Embryonic facial prominence (tissue), 1 donor: Measurements from ENCODE around the gene AFAP1.

Experiments used
- DNase-seq: peaks from one replicate; pipeline ENCODE4 v3.0.0-alpha.2; 2016; ENCODE audit errors: extremely low spot score

The AFAP1 gene

DNA sequence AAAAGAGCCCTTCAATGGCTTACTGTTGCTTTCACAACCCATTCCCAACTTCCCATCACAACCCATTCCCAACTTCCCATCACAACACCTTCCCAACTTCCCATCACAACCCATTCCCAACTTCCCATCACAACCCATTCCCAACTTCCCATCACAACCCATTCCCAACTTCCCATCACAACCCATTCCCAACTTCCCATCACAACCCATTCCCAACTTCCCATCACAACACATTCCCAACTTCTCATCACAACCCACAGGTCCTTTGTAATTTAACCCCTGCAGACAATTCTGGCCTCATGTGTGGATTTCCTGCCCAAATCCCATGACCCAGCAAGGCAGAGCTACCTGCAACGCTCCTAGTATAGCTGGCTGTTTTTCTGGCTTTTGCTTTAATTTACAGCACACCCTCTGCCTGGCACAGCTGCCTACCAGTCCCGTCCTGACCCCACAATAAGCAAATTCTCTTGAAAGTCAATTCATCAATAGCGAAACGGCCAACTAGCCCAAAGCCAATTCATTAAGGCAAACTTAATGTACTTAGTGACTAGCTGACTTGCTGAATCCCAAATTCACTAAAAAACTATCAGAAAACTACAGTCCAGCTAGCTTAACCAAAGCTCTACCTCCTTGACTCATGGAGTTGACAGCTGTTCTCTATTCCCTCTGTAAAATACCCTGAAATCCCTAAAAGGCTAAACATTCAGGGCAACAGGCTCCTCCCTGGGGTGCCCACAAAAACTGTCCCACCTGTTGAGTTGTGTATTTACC, 75.6 kb downstream of the AFAP1 start:
- DNase-seq = no peak

GRCh38 chr4:7862561-7863192, 77.0 kb downstream of the AFAP1 start:
- no peak for DNase-seq

DNA sequence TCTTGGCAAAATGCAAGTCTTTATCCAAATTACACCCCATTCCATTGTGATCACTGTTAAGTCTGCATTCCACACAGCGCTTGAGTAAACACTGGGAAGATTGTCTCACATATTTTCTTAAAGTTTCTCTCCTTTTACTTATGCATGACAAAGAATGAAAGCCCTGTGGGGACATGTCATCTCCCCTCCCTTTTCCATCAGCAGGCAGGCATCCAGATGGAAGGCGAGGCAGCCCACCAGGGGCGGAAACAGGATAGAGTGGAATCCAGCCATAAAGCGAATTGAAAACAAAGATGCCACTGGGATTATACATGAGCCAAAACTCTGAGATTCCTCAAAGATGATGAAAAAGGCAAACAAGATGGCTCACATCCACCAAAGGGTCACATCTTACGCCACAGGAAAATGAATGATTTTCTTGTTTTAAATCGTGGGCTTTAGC, 78.2 kb downstream of the AFAP1 start:
- peak; percentile 34 for DNase-seq

GRCh38 chr4:7860600-7861163, 79.0 kb downstream of the AFAP1 start:
- no peak for DNase-seq

- no peak for DNase-seq
Observed at GRCh38 chr4:7859326-7859725, 80.3 kb downstream of the AFAP1 start.

DNA sequence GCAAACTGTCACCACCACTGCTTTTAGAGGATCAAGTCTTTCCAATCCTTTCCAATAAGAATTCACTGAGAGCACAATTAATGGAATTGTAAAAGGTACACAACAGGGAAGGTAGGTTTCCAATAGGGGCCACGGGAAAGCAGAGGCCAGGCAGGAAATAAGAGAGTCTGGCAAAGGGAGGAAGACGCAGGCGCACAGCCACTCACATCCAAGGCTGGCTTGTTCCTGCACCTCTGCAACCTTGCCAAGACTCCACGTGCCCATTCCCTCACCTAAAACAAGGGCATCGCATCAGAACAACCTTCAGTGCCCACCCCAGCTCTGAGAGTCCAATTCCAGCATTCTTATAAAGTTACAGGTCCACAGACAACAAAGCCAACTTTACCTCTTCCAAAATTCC, 81.2 kb downstream of the AFAP1 start:
- no peak for DNase-seq

DNA sequence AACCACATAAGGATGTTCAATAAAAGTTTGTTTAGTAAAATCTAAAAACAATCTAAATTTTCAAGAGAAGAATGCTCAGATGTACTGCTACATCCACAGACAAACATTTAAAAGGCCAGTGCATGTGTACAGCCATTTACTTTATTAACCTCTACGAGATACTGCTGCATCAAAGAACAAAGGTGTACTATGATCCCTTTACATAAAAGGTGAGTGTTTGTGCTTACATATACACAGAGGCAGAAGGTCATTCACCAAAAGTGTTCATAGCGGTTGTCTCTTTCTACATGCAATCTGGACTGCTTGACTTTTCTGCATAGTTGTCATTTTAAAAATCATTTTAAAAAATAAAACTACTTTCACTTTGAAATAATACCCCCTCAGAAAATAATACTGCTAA, 81.7 kb downstream of the AFAP1 start:
- no peak for DNase-seq

DNA sequence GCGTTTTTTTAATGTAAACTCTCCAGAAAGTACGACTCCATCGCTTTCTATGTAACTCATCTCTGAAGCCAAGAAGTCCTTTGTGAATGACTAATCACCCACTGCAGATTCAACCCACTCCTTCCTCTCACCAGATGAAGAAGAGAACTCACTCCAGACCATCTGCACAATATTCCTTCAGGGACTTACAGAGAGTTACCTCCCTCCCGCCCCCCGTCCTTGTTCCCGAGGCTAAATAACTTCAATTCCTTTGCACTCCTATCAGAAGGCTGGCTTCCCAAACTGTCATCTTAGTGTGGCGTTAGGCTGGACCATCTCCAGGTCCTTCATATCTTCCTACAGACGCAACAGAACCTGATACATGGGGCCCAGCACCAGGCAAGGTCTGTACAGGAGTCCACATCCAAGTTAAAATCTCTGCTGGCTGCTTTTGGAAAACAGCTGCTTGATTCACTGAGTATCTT, 82.4 kb downstream of the AFAP1 start:
- DNase-seq = no peak

GRCh38 chr4:7855731-7856130, 83.9 kb downstream of the AFAP1 start:
- DNase-seq = no peak

DNA sequence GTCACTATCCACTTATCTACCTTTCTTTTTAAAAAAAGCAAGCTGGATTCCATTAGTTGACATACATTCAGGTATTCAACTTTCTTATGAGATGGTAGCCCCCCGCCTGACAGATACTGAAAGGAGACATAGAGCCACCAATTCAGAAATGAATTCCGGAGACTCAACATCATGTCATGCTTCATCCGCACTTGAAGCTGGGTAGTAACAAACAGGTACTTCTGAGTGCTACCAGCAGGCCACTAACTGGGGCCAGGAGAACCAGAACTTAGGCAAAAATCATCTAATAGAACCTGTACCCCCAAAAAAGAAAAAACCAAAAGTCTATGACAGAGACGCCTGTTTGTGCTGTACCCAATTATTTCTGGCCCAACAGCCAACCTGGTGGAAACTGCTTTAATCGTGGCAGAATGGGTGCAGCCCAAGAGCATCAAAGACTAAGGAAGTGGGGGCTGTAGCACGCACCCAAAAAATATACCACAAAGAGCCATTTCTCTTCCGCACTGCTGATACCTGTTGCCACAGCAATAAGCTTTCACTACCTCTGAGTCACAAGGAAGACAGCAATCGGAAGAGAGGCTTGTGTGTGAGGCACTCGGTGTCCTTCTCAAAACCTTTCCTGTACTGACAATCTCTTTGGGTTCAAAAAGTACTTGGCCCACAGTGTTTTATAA, 84.8 kb downstream of the AFAP1 start:
- no peak for DNase-seq

DNA sequence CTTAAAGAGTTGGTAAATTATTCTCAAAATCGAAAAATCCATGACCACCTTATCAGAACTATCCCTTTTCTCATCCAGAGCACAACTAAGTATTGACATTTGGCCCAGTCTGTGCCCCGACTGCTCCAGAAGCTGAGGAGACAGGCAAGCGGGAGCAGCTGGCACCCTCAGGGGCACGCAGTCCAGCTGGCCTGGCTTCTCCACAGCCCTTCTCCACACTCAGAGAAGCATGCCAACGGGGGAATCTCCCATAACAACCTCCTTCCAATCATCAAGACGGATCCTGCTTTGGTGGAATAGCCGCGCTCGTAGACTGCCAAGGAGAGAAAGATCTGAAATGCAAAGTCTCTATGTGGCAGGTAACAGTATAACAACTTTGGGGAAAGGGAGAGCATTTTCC, 85.4 kb downstream of the AFAP1 start:
- DNase-seq = no peak

GRCh38 chr4:7853271-7853670, 86.4 kb downstream of the AFAP1 start:
- no peak for DNase-seq

DNA sequence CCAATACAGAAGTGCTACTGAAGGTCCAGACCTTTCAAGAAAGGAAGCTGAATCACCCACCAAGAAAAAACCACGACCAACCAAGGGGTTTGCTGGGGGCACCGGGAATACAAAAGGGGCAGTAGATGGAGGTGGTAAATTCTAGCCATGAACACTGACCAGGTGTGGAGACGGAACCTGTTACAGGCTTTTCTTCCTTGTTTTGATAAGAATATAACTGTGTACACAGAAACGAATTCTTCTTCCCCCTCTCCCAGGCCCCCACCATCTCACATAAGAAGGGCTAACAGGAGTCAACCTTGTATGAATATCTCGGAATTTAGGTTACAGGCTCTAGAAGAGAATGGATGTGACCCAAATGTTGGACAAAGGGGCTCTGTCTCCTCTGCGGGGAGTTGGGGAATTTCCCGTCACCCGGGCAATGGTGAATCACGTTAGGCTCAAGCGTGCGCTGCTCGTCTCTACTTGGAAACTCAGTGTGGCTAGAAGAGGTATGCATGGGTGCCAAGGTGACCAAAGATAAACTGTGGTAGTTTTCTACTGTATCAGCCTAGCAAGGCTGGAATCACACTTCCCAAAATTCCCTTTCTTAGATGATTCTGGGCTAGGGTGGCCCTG, 87.0 kb downstream of the AFAP1 start:
- no peak for DNase-seq

DNA sequence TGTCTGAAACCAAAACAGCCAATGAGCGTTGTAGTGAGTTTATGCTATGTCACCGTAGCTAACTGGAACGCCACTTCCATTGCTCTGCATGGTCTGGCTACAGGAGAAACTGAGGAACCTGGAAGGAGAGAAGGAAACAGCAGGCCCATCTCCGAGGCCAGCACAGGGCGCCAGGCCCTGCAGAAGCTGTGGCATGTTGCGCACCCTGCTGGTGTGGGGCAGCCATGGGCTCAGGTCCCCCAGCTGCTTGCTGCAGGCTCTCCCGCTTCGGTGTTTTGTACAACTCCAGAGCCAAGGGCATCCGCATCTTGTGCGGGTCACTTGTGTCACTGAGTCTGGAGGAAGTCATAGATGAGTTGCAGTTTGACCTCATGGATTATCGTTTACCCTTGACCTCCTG, 89.2 kb downstream of the AFAP1 start:
- no peak for DNase-seq

DNA sequence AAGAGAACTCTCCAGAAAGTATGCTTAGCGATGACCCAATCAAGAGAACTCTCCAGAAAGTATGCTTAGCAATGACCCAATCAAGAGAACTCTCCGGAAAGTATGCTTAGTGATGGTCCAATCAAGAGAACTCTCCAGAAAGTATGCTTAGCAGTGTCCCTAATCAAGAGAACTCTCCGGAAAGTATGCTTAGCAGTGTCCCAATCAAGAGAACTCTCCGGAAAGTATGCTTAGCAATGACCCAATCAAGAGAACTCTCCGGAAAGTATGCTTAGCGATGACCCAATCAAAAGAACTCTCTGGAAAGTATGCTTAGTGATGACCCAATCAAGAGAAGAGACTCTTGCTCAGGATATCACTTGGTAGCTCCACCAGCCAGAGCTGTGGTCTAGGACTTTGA, 92.5 kb downstream of the AFAP1 start:
- DNase-seq = no peak

GRCh38 chr4:7845493-7846128, 94.0 kb downstream of the AFAP1 start:
- no peak for DNase-seq

- DNase-seq = no peak
Observed at GRCh38 chr4:7844594-7844991, 95.1 kb downstream of the AFAP1 start.

- DNase-seq = no peak
Observed at GRCh38 chr4:7843831-7844593, 95.6 kb downstream of the AFAP1 start.

DNA sequence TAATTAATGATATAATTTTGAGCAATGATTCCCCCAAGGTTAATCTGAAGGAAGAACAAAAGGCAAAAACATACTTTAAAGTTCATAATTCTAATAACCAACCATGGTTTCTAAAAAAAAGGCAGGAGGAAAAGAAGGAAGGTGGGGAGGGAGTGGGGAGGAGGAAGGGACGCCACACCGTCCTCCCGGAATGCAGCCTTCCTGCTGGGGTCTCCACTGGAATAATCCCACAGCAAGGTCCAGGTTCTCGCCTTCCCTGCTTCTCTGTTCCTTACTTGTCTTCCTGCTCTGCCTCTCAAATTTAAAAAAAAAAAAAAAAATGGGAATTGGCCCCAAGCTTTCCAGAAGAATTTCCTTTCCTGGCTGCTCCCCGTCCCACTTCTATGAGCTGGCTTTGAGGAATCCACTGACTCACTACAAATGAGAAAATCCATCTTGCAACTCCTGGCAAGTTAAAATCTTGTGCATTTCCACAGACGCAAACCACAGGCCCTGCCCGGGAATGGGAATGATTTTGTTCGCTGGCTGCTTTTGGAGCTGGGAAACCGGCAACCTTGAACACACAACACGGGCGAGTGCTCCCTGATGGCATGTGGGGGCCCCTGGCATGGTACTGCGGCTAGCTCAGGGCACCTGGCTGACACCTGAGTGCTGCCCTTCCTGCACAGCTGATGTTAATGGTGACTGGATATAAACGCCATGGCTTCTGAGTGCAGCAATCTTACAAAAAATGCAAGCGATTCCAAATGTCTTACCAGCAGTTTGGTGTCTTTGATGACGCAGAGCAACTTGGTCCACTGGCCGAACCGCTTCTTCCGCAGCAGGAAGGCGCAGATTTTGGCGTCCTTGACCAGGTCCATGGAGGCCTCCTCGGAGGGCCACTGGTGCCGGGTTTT, 97.0 kb downstream of the AFAP1 start:
- DNase-seq = no peak

DNA sequence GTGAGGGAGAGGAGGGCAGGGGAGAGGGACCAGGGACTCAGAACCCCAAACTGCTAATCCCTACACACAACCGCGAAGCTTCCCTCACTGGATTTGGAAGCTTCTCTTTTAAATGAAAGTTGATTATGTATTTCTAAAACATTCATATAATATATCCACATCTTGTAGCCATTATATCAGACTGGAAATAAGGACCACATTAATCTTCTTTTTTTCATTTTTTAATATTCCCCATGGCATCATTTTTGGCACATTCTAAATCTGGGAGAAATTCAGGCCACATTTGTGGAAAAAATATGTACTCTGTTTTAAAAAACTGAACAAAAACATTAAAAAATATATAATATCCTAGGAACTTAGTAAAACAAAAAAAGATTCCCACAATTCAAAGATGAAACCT, 97.8 kb downstream of the AFAP1 start:
- no peak for DNase-seq
